Measurements from ENCODE around the gene WEE2. TPM values are rescaled to one million over a fixed set of nuclear protein-coding genes. Genes with fewer than 3 reads are reported as not detected.
A peak's percentile ranks its signal among the peaks of the same experiment; 100 is the strongest.

WEE2 gene
- total RNA-seq, 1 experiment from 2014 or later: not detected

- POLR2A ChIA-PET: interaction anchor here (0.6 to 0.8 kb wide), 3 partner anchors 76 to 825 kb away, joined by 3 read pairs; no protein-coding TSS in a partner anchor
Measured at GRCh38 chr7:141737836-141738591, 29.9 kb downstream of the WEE2 start, which contains the start of gene SSBP1. TSS of gene SSBP1 (plus strand) at chr7:141738358. CDS start at chr7:141739167, 809 bp downstream.

More at GRCh38 chr7:141737836-141738591, 29.9 kb downstream of the WEE2 start, which contains the start of gene SSBP1:
- CTCF ChIA-PET: interaction anchor here (0.5 to 1.3 kb wide), 4 partner anchors 30 to 88 kb away, joined by 3 to 5 read pairs (median 4); partner anchors contain the start of gene WEE2
- intact Hi-C loops (cut with micrococcal nuclease; ENCODE audit: unreplicated experiment): loop anchor here (5.0 kb wide), 1 partner anchor 86 kb away; no protein-coding TSS in a partner anchor
- BruUV-seq (replicated peaks): no TSS peak
- ATAC-seq: peak; percentile 98
- TF ChIP-seq SIN3A (IDR thresholded peaks at IDR 0.05; ENCODE audit: borderline replicate concordance, insufficient read depth, low read depth, low read length) (peak; percentile 90; the same call in 1 of the 2 replicates), TCF7L2 (IDR thresholded peaks at IDR 0.05; ENCODE audit: low read depth, low read length) (peak; percentile 82), CTCF (IDR thresholded peaks at IDR 0.05) (peak; percentile 95), REST (IDR thresholded peaks at IDR 0.05; ENCODE audit: insufficient read depth in 1 of 2, low read depth in 2 of 2, low read length in 1 of 2) (0 out of 4 replicates have a peak, but pooled peaks of 1 of the 2 experiments have one; percentile 43), POLR2AphosphoS5 (IDR thresholded peaks at IDR 0.05; ENCODE audit: low read depth, low read length) (peak; percentile 94)
- Histone ChIP-seq H3K36me3 (ENCODE audit: control insufficient read depth, insufficient read depth, low read length) (peaks cover 37% of the 10 kb centered on the region), H3K4me3 (ENCODE audit: low read depth in 2 of 2, low read length in 2 of 2) (peak within 1 kb of the TSS; percentile 88 to 100), H3K27me3 (ENCODE audit: control insufficient read depth, insufficient read depth, low read length) (no peaks in the 10 kb centered on the region), H3K9me3 (ENCODE audit: control insufficient read depth, insufficient read depth, low read depth, low read length) (no peaks in the 10 kb centered on the region), H3K4me1 (ENCODE audit: control insufficient read depth, insufficient read depth, low read length) (peaks cover 12% of the 10 kb centered on the region; the same call in 1 of the 2 replicates), H3K27ac (ENCODE audit: low read length) (peak within 1 kb of the TSS; percentile 98)
- in situ Hi-C loops (cut with HindIII; ENCODE audit: low pct_unique_long_range_greater_than_20kb, low sequenced_read_pairs): no loop called here
- peak; percentile 98 for DNase-seq (ENCODE audit: low read depth, low spot score)
